Right renal pelvis (tissue), 4 donors: ENCODE results near the gene RSU1. TPM values are rescaled to one million over a fixed set of nuclear protein-coding genes. Genes with fewer than 3 reads are reported as not detected.
"Not testable (repeated sequence)": the region's sequence is repeated elsewhere in the genome, so short reads cannot be mapped to it uniquely, and the experiment has no call there.

Source experiments
- DNase-seq, 4 donors: peaks; one replicate each; pipeline ENCODE4 v3.0.0-alpha.2; 2013; ENCODE audit warnings: low read depth in 4 of 4, low spot score in 3 of 4, missing footprints in 1 of 4
- polyA plus RNA-seq, 4 donors: library from polyadenylated mRNA; unstranded; fragments of 120-200 nt; gene quantifications; one replicate each; pipeline ENCODE4 v1.2.1, GENCODE V29; 2013; ENCODE audit not compliant: insufficient read length in 4 of 4

RSU1 gene
- polyA plus RNA-seq, 4 donors: 83.5 to 93.0 (median 91.1) TPM

GRCh38 chr10:16788778-16789177 lies 28.4 kb downstream of the RSU1 start:
- no peak for DNase-seq

GRCh38 chr10:16788125-16788524 lies 29.1 kb downstream of the RSU1 start:
- DNase-seq: no peak

- DNase-seq: no peak
These were observed 29.8 kb downstream of the RSU1 start for GRCh38 chr10:16787361-16787791.

GRCh38 chr10:16780338-16780880 lies 36.8 kb downstream of the RSU1 start:
- no peak for DNase-seq

- no peak for DNase-seq
These were observed 37.8 kb downstream of the RSU1 start for GRCh38 chr10:16779384-16779915.

GRCh38 chr10:16777473-16778370 lies 39.5 kb downstream of the RSU1 start:
- peak; percentile 55 to 69 (median 61) for DNase-seq

GRCh38 chr10:16776896-16777295 lies 40.3 kb downstream of the RSU1 start:
- DNase-seq: no peak

GRCh38 chr10:16773334-16773733 lies 43.9 kb downstream of the RSU1 start:
- DNase-seq: no peak

- no peak for DNase-seq
These were observed 46.6 kb downstream of the RSU1 start for GRCh38 chr10:16770670-16771069.

- no peak for DNase-seq
These were observed 47.1 kb downstream of the RSU1 start for GRCh38 chr10:16770141-16770540.

GRCh38 chr10:16769331-16769730 lies 47.9 kb downstream of the RSU1 start:
- DNase-seq: no peak

- no peak for DNase-seq
These were observed 48.5 kb downstream of the RSU1 start for GRCh38 chr10:16768702-16769101.

- no peak for DNase-seq
These were observed 51.5 kb downstream of the RSU1 start for GRCh38 chr10:16765509-16766375.

- DNase-seq: no peak
These were observed 55.9 kb downstream of the RSU1 start for GRCh38 chr10:16761300-16761699.

GRCh38 chr10:16756561-16757221 lies 60.5 kb downstream of the RSU1 start:
- DNase-seq: no peak

- DNase-seq: no peak
These were observed 62.5 kb downstream of the RSU1 start for GRCh38 chr10:16754765-16755164.

GRCh38 chr10:16752849-16753248 lies 64.4 kb downstream of the RSU1 start:
- not testable (repeated sequence) for DNase-seq

GRCh38 chr10:16752099-16752498 lies 65.1 kb downstream of the RSU1 start:
- DNase-seq: no peak

GRCh38 chr10:16751244-16751643 lies 66.0 kb downstream of the RSU1 start:
- no peak for DNase-seq

GRCh38 chr10:16750461-16750860 lies 66.8 kb downstream of the RSU1 start:
- DNase-seq: no peak
